ENCODE results near the gene MAP2K6.
"Not testable (repeated sequence)": the region's sequence is repeated elsewhere in the genome, so short reads cannot be mapped to it uniquely, and the experiment has no call there.

DNA sequence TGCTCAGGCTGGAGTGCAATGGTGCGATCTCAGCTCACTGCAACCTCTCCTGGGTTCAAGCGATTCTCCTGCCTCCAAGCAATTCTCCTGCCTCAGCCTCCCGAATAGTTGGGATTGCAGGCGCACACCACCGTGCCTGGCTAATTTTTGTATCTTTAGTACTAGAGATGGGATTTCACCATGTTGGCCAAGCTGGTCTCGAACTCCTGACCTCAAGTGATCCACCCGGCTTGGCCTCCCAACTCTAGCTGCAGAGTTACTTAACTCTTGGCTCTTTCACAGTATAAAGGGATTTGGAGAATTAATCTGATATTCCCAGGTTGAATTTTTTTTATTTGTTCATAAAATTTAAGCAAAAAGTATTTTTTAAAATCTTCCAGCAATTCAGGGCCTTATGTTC, 65.3 kb downstream of the MAP2K6 start:
- TF ChIP-seq, protein P1, sequence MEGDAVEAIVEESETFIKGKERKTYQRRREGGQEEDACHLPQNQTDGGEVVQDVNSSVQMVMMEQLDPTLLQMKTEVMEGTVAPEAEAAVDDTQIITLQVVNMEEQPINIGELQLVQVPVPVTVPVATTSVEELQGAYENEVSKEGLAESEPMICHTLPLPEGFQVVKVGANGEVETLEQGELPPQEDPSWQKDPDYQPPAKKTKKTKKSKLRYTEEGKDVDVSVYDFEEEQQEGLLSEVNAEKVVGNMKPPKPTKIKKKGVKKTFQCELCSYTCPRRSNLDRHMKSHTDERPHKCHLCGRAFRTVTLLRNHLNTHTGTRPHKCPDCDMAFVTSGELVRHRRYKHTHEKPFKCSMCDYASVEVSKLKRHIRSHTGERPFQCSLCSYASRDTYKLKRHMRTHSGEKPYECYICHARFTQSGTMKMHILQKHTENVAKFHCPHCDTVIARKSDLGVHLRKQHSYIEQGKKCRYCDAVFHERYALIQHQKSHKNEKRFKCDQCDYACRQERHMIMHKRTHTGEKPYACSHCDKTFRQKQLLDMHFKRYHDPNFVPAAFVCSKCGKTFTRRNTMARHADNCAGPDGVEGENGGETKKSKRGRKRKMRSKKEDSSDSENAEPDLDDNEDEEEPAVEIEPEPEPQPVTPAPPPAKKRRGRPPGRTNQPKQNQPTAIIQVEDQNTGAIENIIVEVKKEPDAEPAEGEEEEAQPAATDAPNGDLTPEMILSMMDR (IDR thresholded peaks at IDR 0.05) = not testable (repeated sequence)
- not testable (repeated sequence) for TF ChIP-seq POLR2A (IDR thresholded peaks at IDR 0.05)

Data from heart left ventricle (tissue), 13 donors.